ENCODE data around the gene LRRC7.

LRRC7 gene

DNA sequence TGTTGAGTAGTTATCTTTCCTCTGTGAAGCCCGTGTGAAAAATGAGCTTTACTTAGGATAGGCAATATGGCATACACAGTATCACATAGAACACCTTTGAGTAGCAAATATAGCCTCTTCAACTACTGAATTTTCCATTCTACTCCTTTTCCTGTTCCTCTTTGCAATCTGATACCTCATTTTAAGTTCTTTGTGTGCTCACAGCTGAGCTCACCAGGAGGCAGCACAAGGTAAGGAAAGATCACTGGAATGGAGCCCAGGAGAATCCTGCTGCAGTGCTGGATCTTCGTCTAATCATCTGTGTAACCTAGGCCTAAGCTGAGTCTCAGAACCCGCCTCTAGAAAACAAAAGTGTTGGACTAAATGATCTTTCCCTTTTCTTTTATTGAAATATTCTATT is 466.7 kb downstream of the LRRC7 start:
- H3K9me3 ChIP-seq (replicated peaks; ENCODE audit: insufficient read depth, low read length) = no peaks in the 10 kb centered on the region
- H3K9me2 ChIP-seq (replicated peaks; ENCODE audit: insufficient read depth, low read length) = no peaks in the 10 kb centered on the region
- no peaks in the 10 kb centered on the region for H3K36me3 ChIP-seq (replicated peaks; ENCODE audit: insufficient read depth, low read length)
- H3K4me1 ChIP-seq (ENCODE audit: low read length) = no peaks in the 10 kb centered on the region
- DNase-seq = no peak
- no peak for TF ChIP-seq EZH2phosphoT487 (IDR thresholded peaks at IDR 0.05; ENCODE audit: low read length)
- TF ChIP-seq, protein P1, sequence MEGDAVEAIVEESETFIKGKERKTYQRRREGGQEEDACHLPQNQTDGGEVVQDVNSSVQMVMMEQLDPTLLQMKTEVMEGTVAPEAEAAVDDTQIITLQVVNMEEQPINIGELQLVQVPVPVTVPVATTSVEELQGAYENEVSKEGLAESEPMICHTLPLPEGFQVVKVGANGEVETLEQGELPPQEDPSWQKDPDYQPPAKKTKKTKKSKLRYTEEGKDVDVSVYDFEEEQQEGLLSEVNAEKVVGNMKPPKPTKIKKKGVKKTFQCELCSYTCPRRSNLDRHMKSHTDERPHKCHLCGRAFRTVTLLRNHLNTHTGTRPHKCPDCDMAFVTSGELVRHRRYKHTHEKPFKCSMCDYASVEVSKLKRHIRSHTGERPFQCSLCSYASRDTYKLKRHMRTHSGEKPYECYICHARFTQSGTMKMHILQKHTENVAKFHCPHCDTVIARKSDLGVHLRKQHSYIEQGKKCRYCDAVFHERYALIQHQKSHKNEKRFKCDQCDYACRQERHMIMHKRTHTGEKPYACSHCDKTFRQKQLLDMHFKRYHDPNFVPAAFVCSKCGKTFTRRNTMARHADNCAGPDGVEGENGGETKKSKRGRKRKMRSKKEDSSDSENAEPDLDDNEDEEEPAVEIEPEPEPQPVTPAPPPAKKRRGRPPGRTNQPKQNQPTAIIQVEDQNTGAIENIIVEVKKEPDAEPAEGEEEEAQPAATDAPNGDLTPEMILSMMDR (IDR thresholded peaks at IDR 0.05; ENCODE audit: low read length) = no peak
- no peak for TF ChIP-seq EZH2 (optimal IDR thresholded peaks at IDR 0.05; ENCODE audit: low read depth, low read length)
- H3K9ac ChIP-seq (ENCODE audit: low read length) = no peak overlapping the region
- no peak overlapping the region for H2AFZ ChIP-seq (ENCODE audit: low read length)
- no peaks in the 10 kb centered on the region for H3K79me2 ChIP-seq (ENCODE audit: low read length)
- no peaks in the 10 kb centered on the region for H3F3A ChIP-seq (ENCODE audit: insufficient read depth, low read length)
- H4K20me1 ChIP-seq (ENCODE audit: insufficient read depth, low read length) = no peaks in the 10 kb centered on the region
- H3K27me3 ChIP-seq (replicated peaks; ENCODE audit: insufficient read depth, low read length) = no peaks in the 10 kb centered on the region
- H3K4me2 ChIP-seq (ENCODE audit: low read depth, low read length) = no peak overlapping the region
- no peak overlapping the region for H3K4me3 ChIP-seq (ENCODE audit: low read length)
- no peak overlapping the region for H3K27ac ChIP-seq (ENCODE audit: low read length)

- H3K4me1 ChIP-seq (ENCODE audit: low read length) = no peaks in the 10 kb centered on the region
- no peaks in the 10 kb centered on the region for H3F3A ChIP-seq (ENCODE audit: insufficient read depth, low read length)
- H3K36me3 ChIP-seq (replicated peaks; ENCODE audit: insufficient read depth, low read length) = no peaks in the 10 kb centered on the region
- H3K9me2 ChIP-seq (replicated peaks; ENCODE audit: insufficient read depth, low read length) = no peaks in the 10 kb centered on the region
- H3K4me3 ChIP-seq (ENCODE audit: low read length) = no peak overlapping the region
- no peak overlapping the region for H2AFZ ChIP-seq (ENCODE audit: low read length)
- H3K27ac ChIP-seq (ENCODE audit: low read length) = no peak overlapping the region
- no peaks in the 10 kb centered on the region for H3K27me3 ChIP-seq (replicated peaks; ENCODE audit: insufficient read depth, low read length)
- no peaks in the 10 kb centered on the region for H3K9me3 ChIP-seq (replicated peaks; ENCODE audit: insufficient read depth, low read length)
- no peaks in the 10 kb centered on the region for H3K79me2 ChIP-seq (ENCODE audit: low read length)
- no peaks in the 10 kb centered on the region for H4K20me1 ChIP-seq (ENCODE audit: insufficient read depth, low read length)
- no peak overlapping the region for H3K9ac ChIP-seq (ENCODE audit: low read length)
- H3K4me2 ChIP-seq (ENCODE audit: low read depth, low read length) = no peak overlapping the region
- no peak for DNase-seq
- TF ChIP-seq EZH2phosphoT487 (IDR thresholded peaks at IDR 0.05; ENCODE audit: low read length) (no peak), EZH2 (optimal IDR thresholded peaks at IDR 0.05; ENCODE audit: low read depth, low read length) (no peak)
- TF ChIP-seq, protein P1 (IDR thresholded peaks at IDR 0.05; ENCODE audit: low read length) = no peak
Observed at GRCh38 chr1:70038025-70038424, 470.3 kb downstream of the LRRC7 start.

GRCh38 chr1:70039485-70039884 is 471.8 kb downstream of the LRRC7 start:
- no peaks in the 10 kb centered on the region for H4K20me1 ChIP-seq (ENCODE audit: insufficient read depth, low read length)
- H3K79me2 ChIP-seq (ENCODE audit: low read length) = no peaks in the 10 kb centered on the region
- no peak for DNase-seq
- H3K9me2 ChIP-seq (replicated peaks; ENCODE audit: insufficient read depth, low read length) = no peaks in the 10 kb centered on the region
- no peaks in the 10 kb centered on the region for H3K4me1 ChIP-seq (ENCODE audit: low read length)
- no peak overlapping the region for H3K9ac ChIP-seq (ENCODE audit: low read length)
- no peaks in the 10 kb centered on the region for H3F3A ChIP-seq (ENCODE audit: insufficient read depth, low read length)
- H3K4me2 ChIP-seq (ENCODE audit: low read depth, low read length) = no peak overlapping the region
- TF ChIP-seq EZH2 (optimal IDR thresholded peaks at IDR 0.05; ENCODE audit: low read depth, low read length) (no peak), EZH2phosphoT487 (IDR thresholded peaks at IDR 0.05; ENCODE audit: low read length) (no peak)
- TF ChIP-seq, protein P1 (IDR thresholded peaks at IDR 0.05; ENCODE audit: low read length) = no peak
- no peaks in the 10 kb centered on the region for H3K9me3 ChIP-seq (replicated peaks; ENCODE audit: insufficient read depth, low read length)
- H3K4me3 ChIP-seq (ENCODE audit: low read length) = no peak overlapping the region
- H3K36me3 ChIP-seq (replicated peaks; ENCODE audit: insufficient read depth, low read length) = no peaks in the 10 kb centered on the region
- no peak overlapping the region for H3K27ac ChIP-seq (ENCODE audit: low read length)
- no peaks in the 10 kb centered on the region for H3K27me3 ChIP-seq (replicated peaks; ENCODE audit: insufficient read depth, low read length)
- H2AFZ ChIP-seq (ENCODE audit: low read length) = no peak overlapping the region
